IMR-90 (cell line): Measurements from ENCODE around the gene EAF1.

ENCODE experiments used
- BHLHE40 ChIP-seq: fragments of 150-350 bp; IDR thresholded peaks from 2 replicates; pipeline ENCODE4 v1.6.1; 2016; ENCODE audit warnings: mild to moderate bottlenecking, low read depth, low read length
- CEBPB ChIP-seq: IDR thresholded peaks from 2 replicates; pipeline ENCODE4 v1.6.1; 2012; ENCODE audit warnings: low read depth, low read length, improper control_type of control experiment
- CHD1 ChIP-seq: IDR thresholded peaks from 2 replicates; pipeline ENCODE4 v1.6.1; 2012; ENCODE audit warnings: low read depth, low read length, improper control_type of control experiment
- FOS ChIP-seq: fragments of 150-350 bp; IDR thresholded peaks from 2 replicates; pipeline ENCODE4 v1.6.1; 2016; ENCODE audit warnings: low read depth, low read length
- MXI1 ChIP-seq: IDR thresholded peaks from 2 replicates; pipeline ENCODE4 v1.6.1; 2012; ENCODE audit warnings: low read depth, mild to moderate bottlenecking, low read length, moderate library complexity, borderline replicate concordance
- POLR2A ChIP-seq: IDR thresholded peaks from 2 replicates; pipeline ENCODE4 v1.6.1; 2012; ENCODE audit warnings: mild to moderate bottlenecking, low read depth, low read length
- RAD21 ChIP-seq: IDR thresholded peaks from 2 replicates; pipeline ENCODE4 v1.6.1; 2012; ENCODE audit warnings: low read length, improper control_type of control experiment
- RCOR1 ChIP-seq: IDR thresholded peaks from 2 replicates; pipeline ENCODE4 v1.6.1; 2012; ENCODE audit warnings: mild to moderate bottlenecking, low read length, improper control_type of control experiment; ENCODE audit not compliant: insufficient replicate concordance
- RFX5 ChIP-seq: IDR thresholded peaks from 2 replicates; pipeline ENCODE4 v1.8.0; 2012; ENCODE audit warnings: low read depth, mild to moderate bottlenecking, low read length, moderate library complexity
- SMC3 ChIP-seq: fragments of 150-350 bp; IDR thresholded peaks from 2 replicates; pipeline ENCODE4 v1.6.1; 2016; ENCODE audit warnings: low read depth, mild to moderate bottlenecking, antibody characterized with exemption, low read length, moderate library complexity
- TF ChIP-seq, protein P1 (sequence below): conservative IDR thresholded peaks from 2 replicates; pipeline ENCODE4 v1.5.1; 2012; ENCODE audit warnings: mild to moderate bottlenecking, low read depth, low read length, improper control_type of control experiment
- TF ChIP-seq, protein P2 (sequence below): fragments of 150-350 bp; IDR thresholded peaks from 2 replicates; pipeline ENCODE4 v1.6.1; 2016; ENCODE audit warnings: low read depth, mild to moderate bottlenecking, low read length, moderate library complexity, borderline replicate concordance
- TF ChIP-seq, protein P3 (sequence below): fragments of 150-350 bp; IDR thresholded peaks from 2 replicates; pipeline ENCODE4 v1.6.1; 2017; ENCODE audit warnings: mild to moderate bottlenecking, antibody characterized with exemption, low read length, low read depth

DNA sequence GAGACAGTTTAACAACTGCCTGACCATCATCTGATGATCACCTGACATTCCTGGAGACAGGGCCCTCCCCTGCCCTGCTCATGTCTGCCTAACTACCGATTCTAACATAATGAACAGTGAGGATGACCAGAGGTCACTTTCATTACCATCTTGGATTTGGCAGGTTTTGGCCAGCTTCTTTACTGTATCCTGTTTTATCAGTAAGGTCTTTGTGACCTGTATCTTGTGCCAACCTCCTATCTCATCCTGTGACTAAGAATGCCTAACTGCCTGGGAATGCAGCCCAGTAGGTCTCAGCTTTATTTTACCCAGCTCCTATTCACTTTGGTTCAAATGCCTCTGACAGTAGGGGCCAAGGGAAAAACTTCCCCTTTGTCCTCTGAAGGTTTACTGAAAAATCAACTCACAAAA, 40.2 kb upstream of the EAF1 start:
- TF ChIP-seq POLR2A = no peak
- no peak for TF ChIP-seq CEBPB
- TF ChIP-seq, protein P1, sequence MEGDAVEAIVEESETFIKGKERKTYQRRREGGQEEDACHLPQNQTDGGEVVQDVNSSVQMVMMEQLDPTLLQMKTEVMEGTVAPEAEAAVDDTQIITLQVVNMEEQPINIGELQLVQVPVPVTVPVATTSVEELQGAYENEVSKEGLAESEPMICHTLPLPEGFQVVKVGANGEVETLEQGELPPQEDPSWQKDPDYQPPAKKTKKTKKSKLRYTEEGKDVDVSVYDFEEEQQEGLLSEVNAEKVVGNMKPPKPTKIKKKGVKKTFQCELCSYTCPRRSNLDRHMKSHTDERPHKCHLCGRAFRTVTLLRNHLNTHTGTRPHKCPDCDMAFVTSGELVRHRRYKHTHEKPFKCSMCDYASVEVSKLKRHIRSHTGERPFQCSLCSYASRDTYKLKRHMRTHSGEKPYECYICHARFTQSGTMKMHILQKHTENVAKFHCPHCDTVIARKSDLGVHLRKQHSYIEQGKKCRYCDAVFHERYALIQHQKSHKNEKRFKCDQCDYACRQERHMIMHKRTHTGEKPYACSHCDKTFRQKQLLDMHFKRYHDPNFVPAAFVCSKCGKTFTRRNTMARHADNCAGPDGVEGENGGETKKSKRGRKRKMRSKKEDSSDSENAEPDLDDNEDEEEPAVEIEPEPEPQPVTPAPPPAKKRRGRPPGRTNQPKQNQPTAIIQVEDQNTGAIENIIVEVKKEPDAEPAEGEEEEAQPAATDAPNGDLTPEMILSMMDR = no peak
- no peak for TF ChIP-seq RCOR1
- TF ChIP-seq, protein P2, sequence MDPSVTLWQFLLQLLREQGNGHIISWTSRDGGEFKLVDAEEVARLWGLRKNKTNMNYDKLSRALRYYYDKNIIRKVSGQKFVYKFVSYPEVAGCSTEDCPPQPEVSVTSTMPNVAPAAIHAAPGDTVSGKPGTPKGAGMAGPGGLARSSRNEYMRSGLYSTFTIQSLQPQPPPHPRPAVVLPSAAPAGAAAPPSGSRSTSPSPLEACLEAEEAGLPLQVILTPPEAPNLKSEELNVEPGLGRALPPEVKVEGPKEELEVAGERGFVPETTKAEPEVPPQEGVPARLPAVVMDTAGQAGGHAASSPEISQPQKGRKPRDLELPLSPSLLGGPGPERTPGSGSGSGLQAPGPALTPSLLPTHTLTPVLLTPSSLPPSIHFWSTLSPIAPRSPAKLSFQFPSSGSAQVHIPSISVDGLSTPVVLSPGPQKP = no peak
- no peak for TF ChIP-seq MXI1
- no peak for TF ChIP-seq BHLHE40
- TF ChIP-seq, protein P3, sequence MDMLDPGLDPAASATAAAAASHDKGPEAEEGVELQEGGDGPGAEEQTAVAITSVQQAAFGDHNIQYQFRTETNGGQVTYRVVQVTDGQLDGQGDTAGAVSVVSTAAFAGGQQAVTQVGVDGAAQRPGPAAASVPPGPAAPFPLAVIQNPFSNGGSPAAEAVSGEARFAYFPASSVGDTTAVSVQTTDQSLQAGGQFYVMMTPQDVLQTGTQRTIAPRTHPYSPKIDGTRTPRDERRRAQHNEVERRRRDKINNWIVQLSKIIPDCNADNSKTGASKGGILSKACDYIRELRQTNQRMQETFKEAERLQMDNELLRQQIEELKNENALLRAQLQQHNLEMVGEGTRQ = no peak
- TF ChIP-seq RFX5 = no peak
- TF ChIP-seq SMC3 = no peak
- no peak for TF ChIP-seq RAD21
- no peak for TF ChIP-seq FOS
- no peak for TF ChIP-seq CHD1
